CD14-positive monocyte (primary cell): Measurements from ENCODE around the gene ARRDC3. TPM values are rescaled to one million over a fixed set of nuclear protein-coding genes. Genes with fewer than 3 reads are reported as not detected.

Experiments
- DNase-seq, 3 donors: peaks; one replicate each; pipeline ENCODE4 v3.0.0-alpha.2; 2011 to 2022
- H2AFZ ChIP-seq: 2 replicates; pipeline ENCODE4 v1.6.0; 2012; ENCODE audit warnings: mild to moderate bottlenecking, low read depth, low read length, inconsistent platforms; ENCODE audit not compliant: insufficient read depth, poor library complexity, severe bottlenecking
- H3K27ac ChIP-seq, 2 donors: 1 replicate in 1 of 2; 2 replicates in 1 of 2; pipeline ENCODE4 v1.5.1; 2012 to 2013; ENCODE audit warnings: low read length in 2 of 2, control low read depth in 1 of 2, inconsistent platforms in 1 of 2, low read depth in 1 of 2, mild to moderate bottlenecking in 1 of 2
- H3K27me3 ChIP-seq, 2 donors: one replicate each; pipeline versions ENCODE4 v1.6.0 to v1.6.1; 2011 to 2013; ENCODE audit warnings: low read length in 2 of 2; ENCODE audit not compliant: control insufficient read depth in 2 of 2, insufficient read depth in 2 of 2
- H3K36me3 ChIP-seq, 2 donors: replicated peaks in 1 of 2; 1 replicate in 1 of 2; 2 replicates in 1 of 2; pipeline versions ENCODE4 v1.5.1 to v1.6.1; 2012 to 2013; ENCODE audit warnings: low read length in 2 of 2, control low read depth in 1 of 2, inconsistent platforms in 1 of 2, mild to moderate bottlenecking in 1 of 2; ENCODE audit not compliant: insufficient read depth in 2 of 2, control insufficient read depth in 1 of 2
- H3K4me1 ChIP-seq, 2 donors: 1 replicate in 1 of 2; 2 replicates in 1 of 2; pipeline versions ENCODE4 v1.5.1 to v1.6.1; 2012 to 2013; ENCODE audit warnings: low read length in 2 of 2, control low read depth in 1 of 2, inconsistent platforms in 1 of 2, mild to moderate bottlenecking in 1 of 2, moderate library complexity in 1 of 2; ENCODE audit not compliant: insufficient read depth in 2 of 2, control insufficient read depth in 1 of 2
- H3K4me2 ChIP-seq: replicated peaks from 2 replicates; pipeline ENCODE3; 2012; ENCODE audit warnings: low read length, moderate library complexity, mild to moderate bottlenecking; ENCODE audit not compliant: poor library complexity, severe bottlenecking; ENCODE audit errors: extremely low read depth
- H3K4me3 ChIP-seq, 3 experiments: fragments of 200-600 bp in 1 of 3; sonication (generic) in 1 of 3; replicated peaks in 1 of 3; 1 replicate in 2 of 3; 2 replicates in 1 of 3; pipeline ENCODE4 v1.5.1; 2011 to 2013; ENCODE audit warnings: low read length in 3 of 3, mild to moderate bottlenecking in 3 of 3, control low read depth in 2 of 3, low read depth in 2 of 3, inconsistent platforms in 1 of 3, moderate library complexity in 1 of 3
- H3K79me2 ChIP-seq: 2 replicates; pipeline ENCODE4 v1.6.0; 2012; ENCODE audit warnings: mild to moderate bottlenecking, control low read depth, inconsistent platforms, low read length, moderate library complexity; ENCODE audit not compliant: insufficient read depth
- H3K9ac ChIP-seq: 2 replicates; pipeline ENCODE4 v1.6.0; 2017; ENCODE audit warnings: low read length, mild to moderate bottlenecking; ENCODE audit not compliant: insufficient read depth, poor library complexity, severe bottlenecking
- H3K9me3 ChIP-seq, 2 donors: replicated peaks in 1 of 2; 1 replicate in 1 of 2; 2 replicates in 1 of 2; pipeline versions ENCODE4 v1.5.1 to v1.6.1; 2012 to 2013; ENCODE audit warnings: low read length in 2 of 2, control low read depth in 1 of 2; ENCODE audit not compliant: control insufficient read depth in 1 of 2, insufficient read depth in 1 of 2
- H4K20me1 ChIP-seq: 2 replicates; pipeline ENCODE4 v1.6.0; 2012; ENCODE audit warnings: mild to moderate bottlenecking, low read length, control low read depth, moderate library complexity; ENCODE audit not compliant: insufficient read depth
- H3K27ac Mint-ChIP-seq, 7 donors: one replicate each; pipeline ENCODE4 v1.8.0; 2020; ENCODE audit warnings: mild to moderate bottlenecking in 7 of 7, mixed read lengths in 7 of 7, moderate library complexity in 6 of 7, inconsistent platforms in 2 of 7
- H3K27me3 Mint-ChIP-seq, 3 donors: one replicate each; pipeline ENCODE4 v1.8.0; 2021 to 2022; ENCODE audit warnings: low read depth in 3 of 3, mild to moderate bottlenecking in 3 of 3, mixed read lengths in 3 of 3, moderate library complexity in 3 of 3, inconsistent platforms in 1 of 3
- H3K36me3 Mint-ChIP-seq, 2 donors: one replicate each; pipeline ENCODE4 v1.8.0; 2020; ENCODE audit warnings: mixed read lengths in 2 of 2, inconsistent platforms in 1 of 2, mild to moderate bottlenecking in 1 of 2
- H3K4me1 Mint-ChIP-seq: one replicate; pipeline ENCODE4 v1.8.0; 2020; ENCODE audit warnings: mild to moderate bottlenecking, mixed read lengths
- H3K4me3 Mint-ChIP-seq, 2 donors: one replicate each; pipeline ENCODE4 v1.8.0; 2020; ENCODE audit warnings: mild to moderate bottlenecking in 2 of 2, mixed read lengths in 2 of 2, moderate library complexity in 1 of 2
- H3K9me3 Mint-ChIP-seq, 7 donors: one replicate each; pipeline ENCODE4 v1.8.0; 2020 to 2022; ENCODE audit warnings: mixed read lengths in 7 of 7, mild to moderate bottlenecking in 6 of 7, moderate library complexity in 6 of 7, inconsistent platforms in 2 of 7
- WGBS: methylation state at CpG from one replicate; pipeline ENCODE4 v1.1.5; 2013; ENCODE audit warnings: missing lambda C conversion rate; ENCODE audit not compliant: insufficient coverage; 5-methylcytosine and 5-hydroxymethylcytosine counted together
- intact Hi-C, 2 donors: fragments of 100-400 bp; cut with micrococcal nuclease; formaldehyde crosslinking; loops; one replicate each; pipeline versions ENCODE4 v1.15.0 to v1.15.1; 2023
- polyA plus RNA-seq, 3 donors: library from polyadenylated mRNA; depleted of rRNA in 1 of 3; unstranded in 2 of 3; stranded (reverse) in 1 of 3; fragments of 300-500 nt in 2 of 3; fragments of >200 nt in 1 of 3; fragmentation: Illumina TruSeq in 2 of 3; gene quantifications; 1 replicate in 2 of 3; 2 replicates in 1 of 3; pipeline ENCODE4 v1.2.3, GENCODE V29; 2012 to 2021
- TF ChIP-seq, protein P1 (sequence below): fragments of 200-600 bp; IDR thresholded peaks from one replicate; pipeline ENCODE4 v1.8.0; 2022; ENCODE audit warnings: antibody characterized with exemption, mild to moderate bottlenecking

ARRDC3 gene
- polyA plus RNA-seq, 3 donors = 43.3 to 68.0 (median 64.6) TPM

DNA sequence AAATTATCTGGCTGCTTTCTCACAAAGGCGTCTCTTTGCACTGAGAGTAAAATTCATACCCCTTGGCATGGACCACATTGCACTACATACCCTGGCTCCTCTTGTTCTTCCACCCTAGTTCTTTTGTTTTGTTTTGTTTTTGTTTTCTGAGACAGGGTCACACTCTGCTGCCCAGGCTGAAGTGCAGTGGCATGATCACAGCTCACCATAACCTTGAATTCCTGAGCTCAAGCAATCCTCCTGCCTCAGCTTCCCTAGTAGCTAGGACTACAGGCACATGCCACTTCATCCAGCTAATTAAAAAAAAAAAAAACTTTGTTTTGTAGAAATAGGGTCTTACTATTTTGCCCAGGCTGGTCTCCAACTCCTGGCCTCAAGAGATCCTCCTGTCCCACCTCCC, 51.4 kb downstream of the ARRDC3 start:
- WGBS = no CpG with 5 or more reads among the region's 1 CpG
- Mint-ChIP-seq H3K4me3 (no peak overlapping the region), H3K27ac (peak overlapping the region in 2 of 7 donors; percentile 18 to 37), H3K36me3 (no peaks in the 10 kb centered on the region), H3K4me1 (peaks cover 6% of the 10 kb centered on the region), H3K9me3 (no peaks in the 10 kb centered on the region), H3K27me3 (peaks cover 0 to 1% (median 0%) of the 10 kb centered on the region in 3 donors)
- Histone ChIP-seq H4K20me1 (no peaks in the 10 kb centered on the region), H3K27ac (no peak overlapping the region), H3K9me3 (no peaks in the 10 kb centered on the region), H3K79me2 (no peaks in the 10 kb centered on the region), H2AFZ (no peak overlapping the region), H3K9ac (no peak overlapping the region), H3K4me3 (no peak overlapping the region), H3K36me3 (no peaks in the 10 kb centered on the region), H3K4me2 (no peak overlapping the region), H3K27me3 (no peaks in the 10 kb centered on the region), H3K4me1 (no peaks in the 10 kb centered on the region)
- no peak for DNase-seq
- TF ChIP-seq, protein P1, sequence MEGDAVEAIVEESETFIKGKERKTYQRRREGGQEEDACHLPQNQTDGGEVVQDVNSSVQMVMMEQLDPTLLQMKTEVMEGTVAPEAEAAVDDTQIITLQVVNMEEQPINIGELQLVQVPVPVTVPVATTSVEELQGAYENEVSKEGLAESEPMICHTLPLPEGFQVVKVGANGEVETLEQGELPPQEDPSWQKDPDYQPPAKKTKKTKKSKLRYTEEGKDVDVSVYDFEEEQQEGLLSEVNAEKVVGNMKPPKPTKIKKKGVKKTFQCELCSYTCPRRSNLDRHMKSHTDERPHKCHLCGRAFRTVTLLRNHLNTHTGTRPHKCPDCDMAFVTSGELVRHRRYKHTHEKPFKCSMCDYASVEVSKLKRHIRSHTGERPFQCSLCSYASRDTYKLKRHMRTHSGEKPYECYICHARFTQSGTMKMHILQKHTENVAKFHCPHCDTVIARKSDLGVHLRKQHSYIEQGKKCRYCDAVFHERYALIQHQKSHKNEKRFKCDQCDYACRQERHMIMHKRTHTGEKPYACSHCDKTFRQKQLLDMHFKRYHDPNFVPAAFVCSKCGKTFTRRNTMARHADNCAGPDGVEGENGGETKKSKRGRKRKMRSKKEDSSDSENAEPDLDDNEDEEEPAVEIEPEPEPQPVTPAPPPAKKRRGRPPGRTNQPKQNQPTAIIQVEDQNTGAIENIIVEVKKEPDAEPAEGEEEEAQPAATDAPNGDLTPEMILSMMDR = no peak
- intact Hi-C loops = no loop called here

DNA sequence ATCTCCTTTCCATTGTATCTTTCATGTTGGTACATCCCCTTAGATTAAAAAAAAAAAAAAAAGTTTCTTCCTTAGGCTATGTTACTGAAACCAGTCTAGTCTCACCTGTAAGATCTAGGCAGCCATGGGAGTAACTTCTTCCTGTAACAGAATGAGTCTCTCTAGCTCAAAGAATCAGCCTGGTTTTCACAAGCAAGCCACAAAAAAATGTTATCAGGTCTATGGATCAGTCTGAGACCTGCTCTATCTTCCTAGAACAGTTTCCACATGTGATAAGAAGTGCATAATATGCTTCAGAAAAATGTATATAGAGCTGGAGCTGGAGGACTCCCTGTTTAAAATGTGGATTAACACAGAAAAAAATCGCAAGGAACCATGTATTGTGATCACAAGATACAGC, 53.8 kb downstream of the ARRDC3 start:
- Histone ChIP-seq H3K4me1 (no peaks in the 10 kb centered on the region), H3K4me3 (no peak overlapping the region), H3K9me3 (no peaks in the 10 kb centered on the region), H4K20me1 (no peaks in the 10 kb centered on the region), H3K27ac (no peak overlapping the region), H2AFZ (no peak overlapping the region), H3K27me3 (no peaks in the 10 kb centered on the region), H3K36me3 (no peaks in the 10 kb centered on the region), H3K79me2 (no peaks in the 10 kb centered on the region), H3K9ac (no peak overlapping the region), H3K4me2 (no peak overlapping the region)
- no peak for DNase-seq
- H3K27ac Mint-ChIP-seq = no peak overlapping the region
- peaks cover 0 to 2% (median 1%) of the 10 kb centered on the region in 3 donors for H3K27me3 Mint-ChIP-seq
- H3K4me3 Mint-ChIP-seq = no peak overlapping the region
- H3K4me1 Mint-ChIP-seq = peaks cover 6% of the 10 kb centered on the region
- TF ChIP-seq, protein P1 = no peak
- H3K36me3 Mint-ChIP-seq = no peaks in the 10 kb centered on the region
- intact Hi-C loops = no loop called here
- H3K9me3 Mint-ChIP-seq = no peaks in the 10 kb centered on the region
- WGBS = no CpG with 5 or more reads among the region's 1 CpG
